Ishikawa (cell line): ENCODE data around the gene RAMP1.

Experiments used
- CEBPB ChIP-seq: IDR thresholded peaks from 2 replicates; pipeline ENCODE4 v1.6.1; 2012
- CREB1 ChIP-seq: IDR thresholded peaks from 2 replicates; pipeline ENCODE4 v1.6.1; 2012; ENCODE audit warnings: low read depth
- EGR1 ChIP-seq: IDR thresholded peaks from 2 replicates; pipeline ENCODE4 v1.6.1; 2012
- EP300 ChIP-seq: IDR thresholded peaks from 2 replicates; pipeline ENCODE4 v1.6.1; 2012; ENCODE audit warnings: borderline replicate concordance
- FOXM1 ChIP-seq: IDR thresholded peaks from 2 replicates; pipeline ENCODE4 v1.6.1; 2012; ENCODE audit warnings: low read depth, borderline replicate concordance
- MAX ChIP-seq: IDR thresholded peaks from 2 replicates; pipeline ENCODE4 v1.6.1; 2012
- NFIC ChIP-seq: IDR thresholded peaks from 2 replicates; pipeline ENCODE4 v1.6.1; 2012
- RAD21 ChIP-seq: IDR thresholded peaks from 2 replicates; pipeline ENCODE4 v1.6.1; 2012; ENCODE audit warnings: low read depth
- TAF1 ChIP-seq: IDR thresholded peaks from 2 replicates; pipeline ENCODE4 v1.6.1; 2012; ENCODE audit warnings: low read depth, mild to moderate bottlenecking
- TCF12 ChIP-seq: IDR thresholded peaks from 2 replicates; pipeline ENCODE4 v1.6.1; 2012; ENCODE audit warnings: low read depth
- TEAD4 ChIP-seq: IDR thresholded peaks from 2 replicates; pipeline ENCODE4 v1.6.1; 2012
- YY1 ChIP-seq: IDR thresholded peaks from 2 replicates; pipeline ENCODE4 v1.6.1; 2012; ENCODE audit warnings: low read depth
- ZBTB7A ChIP-seq: IDR thresholded peaks from 2 replicates; pipeline ENCODE4 v1.6.1; 2012; ENCODE audit warnings: low read depth
- TF ChIP-seq, protein P1 (sequence below): IDR thresholded peaks from 2 replicates; pipeline ENCODE4 v1.6.1; 2012
- TF ChIP-seq, protein P2 (sequence below): IDR thresholded peaks from 2 replicates; pipeline ENCODE4 v1.6.1; 2012; ENCODE audit warnings: low read depth, mild to moderate bottlenecking

The RAMP1 gene

DNA sequence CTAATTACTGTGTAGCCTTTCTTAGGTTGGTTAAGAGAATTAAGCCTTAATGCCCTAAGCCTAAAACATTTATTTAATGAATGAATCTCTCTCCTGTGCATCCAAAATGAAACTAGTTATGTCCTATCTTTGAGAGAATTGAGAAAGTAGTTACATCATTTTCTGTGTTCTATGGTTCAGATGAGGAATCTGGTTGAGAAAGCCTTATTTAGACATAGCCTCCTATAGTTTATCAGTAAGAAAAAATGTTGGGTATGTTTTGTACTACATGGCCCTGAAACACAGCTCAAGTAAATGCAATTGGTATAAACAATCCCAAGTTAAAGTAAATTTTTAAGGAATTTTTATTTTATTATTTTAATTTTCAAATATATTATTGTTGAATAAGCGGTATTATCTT lies 25.9 kb upstream of the RAMP1 start:
- TF ChIP-seq YY1 (no peak), NFIC (no peak), FOXM1 (no peak), RAD21 (no peak), CEBPB (no peak), MAX (no peak), TCF12 (no peak), CREB1 (no peak), TAF1 (no peak), EP300 (no peak), TEAD4 (no peak), EGR1 (no peak), ZBTB7A (no peak)
- TF ChIP-seq, protein P1, sequence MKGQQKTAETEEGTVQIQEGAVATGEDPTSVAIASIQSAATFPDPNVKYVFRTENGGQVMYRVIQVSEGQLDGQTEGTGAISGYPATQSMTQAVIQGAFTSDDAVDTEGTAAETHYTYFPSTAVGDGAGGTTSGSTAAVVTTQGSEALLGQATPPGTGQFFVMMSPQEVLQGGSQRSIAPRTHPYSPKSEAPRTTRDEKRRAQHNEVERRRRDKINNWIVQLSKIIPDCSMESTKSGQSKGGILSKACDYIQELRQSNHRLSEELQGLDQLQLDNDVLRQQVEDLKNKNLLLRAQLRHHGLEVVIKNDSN: no peak
- TF ChIP-seq, protein P2, sequence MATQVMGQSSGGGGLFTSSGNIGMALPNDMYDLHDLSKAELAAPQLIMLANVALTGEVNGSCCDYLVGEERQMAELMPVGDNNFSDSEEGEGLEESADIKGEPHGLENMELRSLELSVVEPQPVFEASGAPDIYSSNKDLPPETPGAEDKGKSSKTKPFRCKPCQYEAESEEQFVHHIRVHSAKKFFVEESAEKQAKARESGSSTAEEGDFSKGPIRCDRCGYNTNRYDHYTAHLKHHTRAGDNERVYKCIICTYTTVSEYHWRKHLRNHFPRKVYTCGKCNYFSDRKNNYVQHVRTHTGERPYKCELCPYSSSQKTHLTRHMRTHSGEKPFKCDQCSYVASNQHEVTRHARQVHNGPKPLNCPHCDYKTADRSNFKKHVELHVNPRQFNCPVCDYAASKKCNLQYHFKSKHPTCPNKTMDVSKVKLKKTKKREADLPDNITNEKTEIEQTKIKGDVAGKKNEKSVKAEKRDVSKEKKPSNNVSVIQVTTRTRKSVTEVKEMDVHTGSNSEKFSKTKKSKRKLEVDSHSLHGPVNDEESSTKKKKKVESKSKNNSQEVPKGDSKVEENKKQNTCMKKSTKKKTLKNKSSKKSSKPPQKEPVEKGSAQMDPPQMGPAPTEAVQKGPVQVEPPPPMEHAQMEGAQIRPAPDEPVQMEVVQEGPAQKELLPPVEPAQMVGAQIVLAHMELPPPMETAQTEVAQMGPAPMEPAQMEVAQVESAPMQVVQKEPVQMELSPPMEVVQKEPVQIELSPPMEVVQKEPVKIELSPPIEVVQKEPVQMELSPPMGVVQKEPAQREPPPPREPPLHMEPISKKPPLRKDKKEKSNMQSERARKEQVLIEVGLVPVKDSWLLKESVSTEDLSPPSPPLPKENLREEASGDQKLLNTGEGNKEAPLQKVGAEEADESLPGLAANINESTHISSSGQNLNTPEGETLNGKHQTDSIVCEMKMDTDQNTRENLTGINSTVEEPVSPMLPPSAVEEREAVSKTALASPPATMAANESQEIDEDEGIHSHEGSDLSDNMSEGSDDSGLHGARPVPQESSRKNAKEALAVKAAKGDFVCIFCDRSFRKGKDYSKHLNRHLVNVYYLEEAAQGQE: no peak

DNA sequence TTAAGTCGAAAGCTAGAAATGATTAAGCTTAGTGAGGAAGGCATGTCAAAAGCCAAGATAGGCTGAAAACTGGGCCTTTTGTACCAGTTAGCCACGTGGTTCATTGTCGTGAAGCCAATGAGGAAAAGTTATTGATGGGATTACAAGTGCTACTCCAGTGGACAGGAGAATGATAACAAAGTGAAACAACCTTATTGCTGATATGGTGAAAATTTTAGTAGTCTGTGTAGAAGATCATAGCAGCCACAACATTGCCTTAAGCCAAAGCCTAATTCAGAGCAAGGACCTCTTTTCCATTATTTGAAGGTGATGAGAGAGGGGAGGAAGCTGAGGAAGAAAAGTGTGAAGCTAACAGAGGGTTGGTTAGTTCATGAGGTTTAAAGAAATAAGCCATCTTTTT lies 24.1 kb upstream of the RAMP1 start:
- TF ChIP-seq, protein P2: no peak
- no peak for TF ChIP-seq EGR1
- no peak for TF ChIP-seq CEBPB
- TF ChIP-seq TEAD4: no peak
- TF ChIP-seq YY1: no peak
- TF ChIP-seq FOXM1: no peak
- TF ChIP-seq EP300: no peak

- TF ChIP-seq TCF12: no peak
- TF ChIP-seq EP300: no peak
- TF ChIP-seq CEBPB: no peak
- no peak for TF ChIP-seq RAD21
- TF ChIP-seq, protein P2: no peak
- TF ChIP-seq, protein P1: no peak
- TF ChIP-seq MAX: no peak
- TF ChIP-seq EGR1: no peak
- no peak for TF ChIP-seq FOXM1
- no peak for TF ChIP-seq ZBTB7A
- TF ChIP-seq TAF1: no peak
Measured at GRCh38 chr2:237841051-237841450, 18.4 kb upstream of the RAMP1 start.

GRCh38 chr2:237854295-237854694 lies 5.1 kb upstream of the RAMP1 start:
- TF ChIP-seq FOXM1: no peak
- TF ChIP-seq MAX: no peak

DNA sequence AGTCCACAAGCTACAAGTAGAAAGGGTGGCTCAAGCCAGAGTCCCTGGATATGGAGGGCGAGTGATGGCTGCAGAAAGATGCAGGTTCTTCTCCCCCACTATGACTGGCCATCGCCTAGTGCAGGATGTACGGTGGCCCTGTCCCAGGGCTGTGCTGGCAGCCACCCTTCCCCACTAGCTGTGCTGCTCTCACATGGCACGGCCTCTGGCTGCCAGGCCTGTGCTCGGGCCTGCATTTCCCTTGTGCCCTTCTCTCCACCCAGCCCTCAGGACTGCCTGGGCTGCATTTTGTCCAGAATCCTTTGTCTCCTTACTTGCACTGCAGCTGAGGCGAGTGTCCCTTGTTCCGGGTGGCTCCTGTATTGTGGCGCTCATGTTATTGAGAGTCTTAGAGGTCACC lies 1.6 kb upstream of the RAMP1 start:
- TF ChIP-seq MAX (no peak), NFIC (no peak), ZBTB7A (no peak), TEAD4 (no peak), EP300 (no peak), CEBPB (no peak), FOXM1 (no peak), CREB1 (no peak)
